IPS-20b (cell line): Measurements from ENCODE around the gene ACTG2.
"Not testable (repeated sequence)": the region's sequence is repeated elsewhere in the genome, so short reads cannot be mapped to it uniquely, and the experiment has no call there.

Experiments
- H3K27ac ChIP-seq: one replicate; pipeline ENCODE4 v1.5.1; 2013; ENCODE audit warnings: low read length
- H3K27me3 ChIP-seq: 2 replicates; pipeline ENCODE4 v1.6.1; 2013; ENCODE audit warnings: mild to moderate bottlenecking, low read length, inconsistent platforms; ENCODE audit not compliant: insufficient read depth
- H3K36me3 ChIP-seq: 2 replicates; pipeline ENCODE4 v1.6.1; 2013; ENCODE audit warnings: low read depth, mild to moderate bottlenecking, inconsistent platforms, low read length, moderate library complexity; ENCODE audit not compliant: insufficient read depth
- H3K4me1 ChIP-seq: 2 replicates; pipeline ENCODE4 v1.6.1; 2013; ENCODE audit warnings: mild to moderate bottlenecking, control low read depth, inconsistent platforms, low read length, moderate library complexity; ENCODE audit not compliant: insufficient read depth
- H3K4me3 ChIP-seq: 2 replicates; pipeline ENCODE4 v1.5.1; 2013; ENCODE audit warnings: mild to moderate bottlenecking, low read length, inconsistent platforms
- H3K9ac ChIP-seq: 2 replicates; pipeline ENCODE4 v1.6.1; 2013; ENCODE audit warnings: low read depth, mild to moderate bottlenecking, inconsistent platforms, low read length, moderate library complexity
- H3K9me3 ChIP-seq: 2 replicates; pipeline ENCODE4 v1.6.1; 2013; ENCODE audit warnings: mild to moderate bottlenecking, low read depth, low read length, inconsistent platforms; ENCODE audit not compliant: insufficient read depth

The ACTG2 gene

DNA sequence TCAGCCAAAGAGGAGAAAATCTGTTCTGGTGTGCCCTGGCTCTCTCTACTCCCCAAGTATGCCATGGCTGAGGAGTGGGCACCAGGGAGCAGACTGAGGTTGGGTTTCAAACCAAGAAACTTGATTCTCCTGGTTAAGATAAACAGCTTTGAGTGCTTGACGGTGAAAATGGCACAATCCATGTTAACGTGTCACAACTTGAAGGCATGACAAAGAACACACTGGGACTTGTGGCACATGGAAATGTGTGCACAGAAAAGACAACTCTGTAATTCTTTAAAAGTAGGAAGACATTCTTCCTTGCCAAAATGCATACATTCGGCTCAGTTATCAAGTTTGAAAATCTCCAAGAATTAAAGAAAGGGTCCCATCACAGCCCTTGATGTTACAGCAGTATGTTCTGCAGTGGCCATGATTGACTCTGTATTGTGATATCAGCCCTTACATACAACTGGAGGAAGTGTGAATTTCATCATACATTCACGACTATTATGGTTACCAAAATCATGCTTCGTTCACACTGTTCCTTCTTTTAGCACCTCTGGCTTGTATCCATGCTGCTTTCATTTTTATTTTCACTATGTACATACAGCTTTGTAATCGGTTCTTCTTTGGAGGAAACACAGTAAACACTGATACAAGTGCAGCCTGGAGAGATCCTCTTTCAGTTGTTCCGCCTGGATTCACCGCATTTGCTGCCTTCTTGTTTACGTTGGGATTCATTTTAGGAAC is 15.6 kb upstream of the ACTG2 start:
- no peaks in the 10 kb centered on the region for H3K36me3 ChIP-seq
- H3K9ac ChIP-seq = no peak overlapping the region
- no peaks in the 10 kb centered on the region for H3K27me3 ChIP-seq
- no peak overlapping the region for H3K4me3 ChIP-seq
- no peak overlapping the region for H3K27ac ChIP-seq
- no peaks in the 10 kb centered on the region for H3K9me3 ChIP-seq
- no peaks in the 10 kb centered on the region for H3K4me1 ChIP-seq

DNA sequence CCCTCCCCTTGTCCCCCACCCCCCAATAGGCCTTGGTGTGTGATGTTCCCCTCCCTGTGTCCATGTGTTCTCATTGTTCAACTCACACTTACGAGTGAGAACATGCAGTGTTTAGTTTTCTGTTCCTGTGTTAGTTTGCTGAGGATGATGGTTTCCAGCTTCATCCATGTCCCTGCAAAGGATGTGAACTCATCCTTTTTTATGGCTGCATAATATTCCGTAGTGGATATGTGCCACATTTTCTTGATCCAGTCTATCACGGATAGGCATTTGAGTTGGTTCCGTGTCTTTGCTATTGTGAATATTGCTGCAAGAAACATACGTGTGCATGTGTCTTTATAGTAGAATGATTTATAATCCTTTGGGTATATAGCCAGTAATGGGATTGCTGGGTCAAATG is 14.8 kb upstream of the ACTG2 start:
- not testable (repeated sequence) for H3K9ac ChIP-seq, H3K9me3 ChIP-seq, H3K4me1 ChIP-seq, H3K27ac ChIP-seq, H3K27me3 ChIP-seq, H3K36me3 ChIP-seq, H3K4me3 ChIP-seq

DNA sequence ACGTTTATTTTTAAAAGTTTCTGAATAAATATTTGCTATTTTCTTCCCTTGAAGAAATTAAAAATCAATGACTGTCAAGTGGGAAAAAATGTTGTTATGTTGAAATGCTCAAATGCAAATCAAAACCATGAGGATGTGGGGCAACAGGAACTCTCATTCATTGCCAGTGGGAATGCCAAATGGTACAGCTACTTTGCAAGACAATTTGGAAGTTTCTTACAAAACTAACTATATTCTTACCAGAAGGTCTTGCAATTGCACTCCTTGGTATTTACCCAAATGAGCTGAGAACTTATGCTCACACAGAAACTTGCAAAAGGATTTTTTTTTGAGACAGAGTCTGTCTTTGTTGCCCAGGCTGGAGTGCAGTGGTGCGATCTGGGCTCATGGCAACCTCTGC is 7.4 kb upstream of the ACTG2 start:
- Histone ChIP-seq H3K27ac (no peak overlapping the region), H3K9ac (no peak overlapping the region), H3K36me3 (no peaks in the 10 kb centered on the region), H3K4me1 (no peaks in the 10 kb centered on the region), H3K4me3 (no peak overlapping the region), H3K9me3 (no peaks in the 10 kb centered on the region), H3K27me3 (no peaks in the 10 kb centered on the region)

DNA sequence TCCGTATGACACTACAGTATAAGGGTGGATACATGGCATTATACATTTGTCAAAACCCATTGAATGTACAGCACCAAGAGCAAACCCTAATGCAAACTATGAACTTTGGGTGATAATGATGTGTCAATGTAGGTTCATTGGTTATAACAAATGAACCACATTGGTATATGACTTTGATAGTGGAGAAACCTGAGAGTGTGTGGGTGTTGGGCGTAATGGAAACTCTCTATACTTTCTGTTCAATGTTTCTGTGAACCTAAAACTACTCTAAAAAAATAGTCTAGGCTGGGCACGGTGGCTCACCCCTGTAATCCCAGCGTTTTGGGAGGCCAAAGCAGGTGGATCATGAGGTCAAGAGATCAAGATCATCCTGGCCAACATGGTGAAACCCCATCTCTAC is 6.5 kb upstream of the ACTG2 start:
- no peak overlapping the region for H3K9ac ChIP-seq
- no peak overlapping the region for H3K27ac ChIP-seq
- H3K36me3 ChIP-seq = no peaks in the 10 kb centered on the region
- no peaks in the 10 kb centered on the region for H3K27me3 ChIP-seq
- no peaks in the 10 kb centered on the region for H3K4me1 ChIP-seq
- no peak overlapping the region for H3K4me3 ChIP-seq
- no peaks in the 10 kb centered on the region for H3K9me3 ChIP-seq

DNA sequence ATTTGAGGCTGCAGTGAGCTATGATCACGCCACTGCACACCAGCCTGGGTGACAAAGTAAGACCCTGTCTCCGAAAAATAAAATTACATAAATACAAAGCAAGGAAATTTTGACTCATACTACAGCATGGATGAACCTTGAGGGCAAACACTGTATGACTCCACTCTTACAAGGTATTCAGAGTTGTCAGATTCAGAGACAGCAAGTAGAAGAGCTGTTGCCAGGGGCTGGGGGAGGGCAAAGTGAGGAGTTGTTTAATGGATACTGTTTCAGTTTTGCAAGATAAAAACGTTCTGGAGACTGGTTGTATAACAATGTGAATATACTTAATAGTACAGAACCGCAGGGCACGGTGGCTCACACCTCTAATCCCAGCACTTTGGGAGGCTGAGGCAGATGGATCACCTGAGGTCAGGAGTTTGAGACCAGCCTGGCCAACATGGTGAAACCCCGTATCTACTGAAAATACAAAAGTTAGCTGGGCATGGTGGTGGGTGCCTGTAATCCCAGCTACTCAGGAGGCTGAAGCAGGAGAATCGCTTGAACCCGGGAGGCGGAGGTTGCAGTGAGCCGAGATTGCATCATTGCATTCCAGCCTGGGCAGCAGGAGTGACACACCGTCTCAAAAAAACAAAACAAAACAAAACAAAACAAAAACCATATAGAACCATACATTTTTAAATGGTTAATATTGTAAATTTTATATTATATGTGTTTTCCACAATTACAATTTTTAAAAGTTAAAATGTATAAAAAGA is 5.0 kb upstream of the ACTG2 start:
- not testable (repeated sequence) for H3K27me3 ChIP-seq, H3K4me3 ChIP-seq, H3K9ac ChIP-seq, H3K9me3 ChIP-seq, H3K36me3 ChIP-seq, H3K27ac ChIP-seq, H3K4me1 ChIP-seq

DNA sequence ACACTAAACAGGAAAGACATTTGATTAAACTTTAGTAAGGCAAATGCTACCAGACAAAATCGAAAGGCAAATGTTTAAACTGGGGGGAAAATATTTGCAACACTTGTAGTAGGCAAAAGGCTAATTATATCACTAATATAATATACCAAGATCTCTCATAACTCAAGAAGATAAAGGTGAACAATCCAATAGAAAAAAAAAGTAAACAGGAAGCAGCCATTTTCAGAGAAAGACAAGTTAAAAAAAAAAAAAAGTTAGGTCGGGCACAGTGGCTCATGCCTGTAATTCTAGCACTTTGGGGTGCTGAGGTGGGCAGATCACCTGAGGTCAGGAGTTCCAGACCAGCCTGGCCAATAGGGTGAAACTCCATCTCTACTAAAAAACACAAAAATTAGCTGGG is 4.4 kb upstream of the ACTG2 start:
- no peaks in the 10 kb centered on the region for H3K27me3 ChIP-seq
- no peak overlapping the region for H3K27ac ChIP-seq
- no peaks in the 10 kb centered on the region for H3K9me3 ChIP-seq
- H3K4me1 ChIP-seq = peaks cover 5% of the 10 kb centered on the region; the same call in 1 of the 2 replicates
- no peaks in the 10 kb centered on the region for H3K36me3 ChIP-seq
- no peak overlapping the region for H3K9ac ChIP-seq
- H3K4me3 ChIP-seq = no peak overlapping the region

DNA sequence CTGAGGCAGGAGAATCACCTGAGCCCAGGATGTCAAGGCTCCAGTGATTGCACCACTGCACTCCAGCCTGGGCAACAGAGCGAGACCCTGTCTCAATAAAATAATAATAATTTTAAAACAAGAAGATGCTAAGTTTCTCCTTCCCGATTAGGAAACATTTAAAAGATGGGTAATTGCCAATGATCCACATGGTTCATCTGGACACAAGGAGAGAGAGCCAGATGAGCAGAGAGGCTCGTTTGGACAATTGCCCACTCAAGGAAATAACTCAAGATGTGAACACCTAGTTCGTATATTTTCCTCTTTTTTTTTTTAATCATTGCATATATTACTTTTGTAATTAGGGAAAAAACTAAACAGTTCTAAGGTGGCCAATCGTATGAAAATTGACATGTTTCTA is 3.6 kb upstream of the ACTG2 start:
- Histone ChIP-seq H3K9me3 (no peaks in the 10 kb centered on the region), H3K4me3 (no peak overlapping the region), H3K27me3 (no peaks in the 10 kb centered on the region), H3K9ac (no peak overlapping the region), H3K27ac (no peak overlapping the region), H3K4me1 (peaks cover 5% of the 10 kb centered on the region; the same call in 1 of the 2 replicates), H3K36me3 (no peaks in the 10 kb centered on the region)

DNA sequence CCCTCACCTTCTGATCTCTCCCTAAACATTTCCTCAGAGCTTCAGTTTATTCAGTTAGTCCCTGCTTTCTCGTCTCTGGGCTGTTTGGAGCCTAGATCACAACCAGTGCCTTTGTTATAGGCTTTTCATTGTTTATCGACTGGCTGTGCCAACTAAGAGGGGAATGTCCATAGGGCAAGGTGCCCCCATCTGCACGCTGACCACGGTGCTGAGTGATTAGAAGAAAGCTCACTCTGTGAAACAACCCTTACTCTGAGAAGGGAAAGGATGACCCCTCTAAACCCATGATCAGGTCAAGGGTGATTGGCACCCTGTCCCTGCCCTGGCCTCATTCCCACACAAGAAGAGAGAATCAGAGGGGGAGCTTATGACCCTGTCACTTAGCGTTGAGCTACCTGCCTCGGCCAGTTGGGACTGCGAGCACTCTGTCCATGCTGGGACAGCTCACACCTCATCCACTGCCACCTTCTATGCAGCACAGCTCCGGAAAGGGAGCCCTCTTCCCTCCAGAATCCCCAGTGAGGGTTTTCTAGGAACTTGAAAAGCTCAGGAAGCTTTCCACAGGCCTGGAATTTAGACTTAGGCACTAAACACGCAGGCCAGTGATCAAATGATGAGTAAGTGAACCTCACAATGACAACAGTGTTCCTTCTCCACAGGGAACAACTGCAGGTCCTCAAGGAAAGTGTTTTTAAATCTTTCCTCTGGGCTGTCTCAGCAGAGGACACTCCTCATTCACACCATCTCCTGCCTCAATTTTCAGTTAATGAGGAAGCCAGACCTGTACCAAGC is 2.3 kb upstream of the ACTG2 start:
- Histone ChIP-seq H3K27me3 (no peaks in the 10 kb centered on the region), H3K9ac (no peak overlapping the region), H3K9me3 (no peaks in the 10 kb centered on the region), H3K4me3 (no peak overlapping the region), H3K36me3 (no peaks in the 10 kb centered on the region), H3K4me1 (peaks cover 5% of the 10 kb centered on the region; the same call in 1 of the 2 replicates), H3K27ac (no peak overlapping the region)

DNA sequence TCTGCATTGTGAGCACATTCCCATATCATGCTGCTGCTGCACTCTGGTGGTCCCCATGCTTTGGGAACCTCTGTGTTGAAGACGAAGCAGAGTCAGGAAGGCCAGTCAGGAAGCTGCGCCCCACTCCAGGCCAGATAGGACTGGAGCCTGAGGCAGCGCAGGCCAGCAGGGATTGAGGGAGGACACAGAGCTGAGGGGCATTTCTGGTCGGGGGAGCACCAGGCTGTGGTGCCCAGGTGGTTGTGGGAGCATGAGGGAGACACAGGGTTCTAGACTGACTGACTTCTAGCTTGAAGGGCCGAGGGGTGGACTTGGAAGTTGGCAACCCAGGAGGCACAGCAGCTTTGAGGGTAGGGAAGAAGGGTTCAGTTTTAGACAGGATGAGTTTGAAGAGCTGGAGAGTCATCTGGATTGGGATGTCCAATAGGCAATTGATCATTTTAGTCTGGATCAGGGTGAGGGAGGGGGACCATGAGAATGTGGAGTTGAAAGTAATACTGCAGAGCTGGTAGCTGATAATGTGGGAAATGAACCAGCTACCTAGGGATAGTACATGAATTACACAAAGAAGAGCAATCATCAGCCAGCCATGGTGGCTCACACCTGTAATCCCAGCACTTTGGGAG is 1.4 kb upstream of the ACTG2 start:
- H3K4me3 ChIP-seq = no peak overlapping the region
- H3K27me3 ChIP-seq = no peaks in the 10 kb centered on the region
- no peak overlapping the region for H3K9ac ChIP-seq
- peaks cover 5% of the 10 kb centered on the region; the same call in 1 of the 2 replicates for H3K4me1 ChIP-seq
- no peaks in the 10 kb centered on the region for H3K36me3 ChIP-seq
- H3K9me3 ChIP-seq = no peaks in the 10 kb centered on the region
- H3K27ac ChIP-seq = no peak overlapping the region

DNA sequence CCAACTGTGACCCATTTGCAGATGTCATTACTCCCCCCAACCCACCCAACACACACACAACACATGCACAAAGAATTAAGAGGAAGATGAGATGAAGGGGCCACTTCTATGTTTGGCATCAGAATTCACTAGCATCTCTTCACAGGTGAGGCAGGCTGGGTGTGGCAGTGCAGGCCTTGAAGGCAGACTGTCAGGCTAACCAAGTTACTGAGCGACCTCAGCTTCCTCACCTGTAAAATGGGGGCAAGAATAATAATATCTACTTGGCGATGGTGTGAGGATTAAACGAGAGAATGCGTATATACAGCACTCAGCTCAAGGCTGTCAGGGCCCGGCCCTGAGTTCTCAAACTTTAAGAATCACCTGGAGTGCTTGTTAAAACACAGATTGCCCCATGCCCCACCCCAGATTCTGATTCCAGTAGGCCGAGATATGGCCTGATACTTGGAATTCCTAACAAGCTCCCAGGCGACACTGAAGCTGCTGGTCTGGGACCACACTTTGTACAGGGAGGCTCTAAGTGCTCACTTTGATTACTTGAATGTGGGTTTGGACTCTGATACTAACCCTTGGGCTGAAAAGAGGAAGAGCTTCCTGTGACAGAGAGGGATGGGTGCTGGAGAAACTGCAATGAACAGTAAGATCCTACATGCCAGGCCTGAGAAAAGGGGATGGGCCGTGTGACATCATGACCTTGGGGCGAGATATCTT is 1.1 kb downstream of the ACTG2 start:
- Histone ChIP-seq H3K4me3 (0 out of 2 replicates have a peak overlapping the region, but pooled peaks have one; percentile 17), H3K27me3 (no peaks in the 10 kb centered on the region)

DNA sequence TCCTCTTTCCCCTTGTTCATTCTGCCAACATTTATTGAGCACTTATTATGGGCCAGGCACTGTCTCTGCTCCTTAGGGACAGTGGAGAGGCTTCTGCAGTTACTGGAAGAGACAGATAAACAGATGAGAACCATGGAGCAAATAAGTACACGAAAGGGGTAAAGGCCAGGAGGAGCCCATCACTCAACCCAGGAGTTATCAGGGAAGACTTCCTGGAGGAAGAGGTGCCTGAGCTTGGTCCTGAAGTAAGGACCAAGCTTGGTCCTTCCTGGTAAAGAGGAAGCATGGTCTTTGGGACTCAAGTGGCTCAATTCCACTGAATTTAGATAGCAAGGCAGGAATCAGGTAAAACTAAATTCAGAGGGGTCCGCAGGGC is 1.7 kb downstream of the ACTG2 start:
- Histone ChIP-seq H3K9ac (no peak overlapping the region), H3K9me3 (no peaks in the 10 kb centered on the region), H3K27me3 (no peaks in the 10 kb centered on the region), H3K4me3 (no peak overlapping the region), H3K27ac (no peak overlapping the region), H3K36me3 (no peaks in the 10 kb centered on the region), H3K4me1 (peaks cover 5% of the 10 kb centered on the region; the same call in 1 of the 2 replicates)

More for the DNA sequence above, 1.1 kb downstream of the ACTG2 start:
- H3K36me3 ChIP-seq = no peaks in the 10 kb centered on the region
- H3K4me1 ChIP-seq = peaks cover 5% of the 10 kb centered on the region; the same call in 1 of the 2 replicates
- peak overlapping the region; percentile 54; the same call in 1 of the 2 replicates for H3K9ac ChIP-seq
- no peaks in the 10 kb centered on the region for H3K9me3 ChIP-seq
- H3K27ac ChIP-seq = no peak overlapping the region
